ENCODE results near the gene ABLIM1.

DNA sequence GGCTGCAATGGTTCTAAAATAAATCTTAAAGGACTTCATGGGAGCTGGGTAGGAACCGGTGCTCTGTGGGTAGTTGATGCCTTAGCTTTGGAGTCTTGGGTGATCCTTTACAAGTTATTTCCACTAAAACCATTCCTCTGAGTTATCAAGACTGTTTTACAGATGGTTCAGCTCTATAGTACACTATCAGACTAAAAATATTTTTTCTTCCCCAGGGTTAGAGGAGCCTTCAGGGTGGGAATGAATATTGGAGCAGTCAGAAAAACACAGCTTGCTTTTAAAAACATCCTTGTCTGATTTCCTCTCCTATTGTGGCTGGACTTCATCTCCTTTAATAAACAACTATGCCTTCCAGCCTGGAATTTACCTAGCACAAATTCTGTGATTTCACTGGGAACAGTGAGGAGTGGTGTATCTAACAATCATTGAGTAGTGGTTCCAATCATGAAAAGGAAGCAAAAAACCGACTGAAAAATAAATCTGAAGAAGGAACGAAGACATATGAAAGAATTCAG, 151.1 kb downstream of the ABLIM1 start:
- TF ChIP-seq EZH2 (IDR thresholded peaks at IDR 0.05), result no peak
- TF ChIP-seq EZH2phosphoT487 (IDR thresholded peaks at IDR 0.05), result no peak
- TF ChIP-seq, protein P1, sequence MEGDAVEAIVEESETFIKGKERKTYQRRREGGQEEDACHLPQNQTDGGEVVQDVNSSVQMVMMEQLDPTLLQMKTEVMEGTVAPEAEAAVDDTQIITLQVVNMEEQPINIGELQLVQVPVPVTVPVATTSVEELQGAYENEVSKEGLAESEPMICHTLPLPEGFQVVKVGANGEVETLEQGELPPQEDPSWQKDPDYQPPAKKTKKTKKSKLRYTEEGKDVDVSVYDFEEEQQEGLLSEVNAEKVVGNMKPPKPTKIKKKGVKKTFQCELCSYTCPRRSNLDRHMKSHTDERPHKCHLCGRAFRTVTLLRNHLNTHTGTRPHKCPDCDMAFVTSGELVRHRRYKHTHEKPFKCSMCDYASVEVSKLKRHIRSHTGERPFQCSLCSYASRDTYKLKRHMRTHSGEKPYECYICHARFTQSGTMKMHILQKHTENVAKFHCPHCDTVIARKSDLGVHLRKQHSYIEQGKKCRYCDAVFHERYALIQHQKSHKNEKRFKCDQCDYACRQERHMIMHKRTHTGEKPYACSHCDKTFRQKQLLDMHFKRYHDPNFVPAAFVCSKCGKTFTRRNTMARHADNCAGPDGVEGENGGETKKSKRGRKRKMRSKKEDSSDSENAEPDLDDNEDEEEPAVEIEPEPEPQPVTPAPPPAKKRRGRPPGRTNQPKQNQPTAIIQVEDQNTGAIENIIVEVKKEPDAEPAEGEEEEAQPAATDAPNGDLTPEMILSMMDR (IDR thresholded peaks at IDR 0.05), result no peak

Measured in neural progenitor cell (in vitro differentiated cells).